Liver (tissue), 9 donors: Measurements from ENCODE around the gene LMBRD1. TPM values are rescaled to one million over a fixed set of nuclear protein-coding genes. Genes with fewer than 3 reads are reported as not detected.

ENCODE experiments used
- DNase-seq: peaks from one replicate; pipeline ENCODE4 v3.0.0-alpha.2; 2017; ENCODE audit warnings: low spot score
- H3K27ac ChIP-seq, 2 donors: one replicate each; pipeline ENCODE4 v1.7.0; 2013; ENCODE audit warnings: inconsistent platforms in 2 of 2, low read length in 2 of 2, control low read depth in 1 of 2, low read depth in 1 of 2, mild to moderate bottlenecking in 1 of 2
- H3K27me3 ChIP-seq, 4 donors: one replicate each; pipeline versions ENCODE4 v1.6.1 to v1.7.0; 2013; ENCODE audit warnings: low read length in 3 of 4, inconsistent platforms in 1 of 4, mild to moderate bottlenecking in 1 of 4, moderate library complexity in 1 of 4; ENCODE audit not compliant: control insufficient read depth in 4 of 4, insufficient read depth in 4 of 4
- H3K36me3 ChIP-seq, 4 donors: one replicate each; pipeline versions ENCODE4 v1.6.1 to v1.7.0; 2013; ENCODE audit warnings: low read length in 3 of 4, mild to moderate bottlenecking in 3 of 4, low read depth in 1 of 4, moderate library complexity in 1 of 4; ENCODE audit not compliant: control insufficient read depth in 4 of 4, insufficient read depth in 3 of 4
- H3K4me1 ChIP-seq, 4 donors: one replicate each; pipeline versions ENCODE4 v1.6.1 to v1.7.0; 2013; ENCODE audit warnings: low read length in 3 of 4, mild to moderate bottlenecking in 3 of 4, moderate library complexity in 1 of 4; ENCODE audit not compliant: control insufficient read depth in 4 of 4, insufficient read depth in 4 of 4
- H3K4me3 ChIP-seq, 3 donors: one replicate each; pipeline versions ENCODE4 v1.6.1 to v1.7.0; 2013; ENCODE audit warnings: low read length in 3 of 3, control low read depth in 1 of 3, low read depth in 1 of 3, mild to moderate bottlenecking in 1 of 3
- H3K9ac ChIP-seq, 2 donors: one replicate each; pipeline ENCODE4 v1.7.0; 2013; ENCODE audit warnings: low read length in 2 of 2, mild to moderate bottlenecking in 2 of 2, moderate library complexity in 2 of 2, control low read depth in 1 of 2, low read depth in 1 of 2
- H3K9me3 ChIP-seq, 4 donors: one replicate each; pipeline versions ENCODE4 v1.6.1 to v1.7.0; 2013; ENCODE audit warnings: low read length in 3 of 4; ENCODE audit not compliant: control insufficient read depth in 4 of 4
- CTCF ChIP-seq: fragments of 150-350 bp; IDR thresholded peaks from 2 replicates; pipeline ENCODE4 v1.5.1; 2017; ENCODE audit warnings: improper control_type of control experiment, low read depth, low read length; ENCODE audit not compliant: missing input control
- EGR1 ChIP-seq, 2 donors: IDR thresholded peaks; 2 replicates each; pipeline ENCODE4 v1.6.1; 2016 to 2018; ENCODE audit warnings: antibody characterized with exemption in 2 of 2, low read depth in 2 of 2
- FOXA1 ChIP-seq: IDR thresholded peaks from 2 replicates; pipeline ENCODE4 v1.6.1; 2016; ENCODE audit warnings: antibody characterized with exemption
- FOXA2 ChIP-seq: IDR thresholded peaks from 2 replicates; pipeline ENCODE4 v1.6.1; 2016; ENCODE audit warnings: antibody characterized with exemption
- GABPA ChIP-seq, 2 donors: IDR thresholded peaks in 1 of 2; conservative IDR thresholded peaks in 1 of 2; 2 replicates each; pipeline ENCODE4 v1.6.1; 2016; ENCODE audit warnings: antibody characterized with exemption in 2 of 2, mild to moderate bottlenecking in 1 of 2, moderate library complexity in 1 of 2
- HNF4A ChIP-seq, 2 donors: conservative IDR thresholded peaks; 2 replicates each; pipeline ENCODE4 v1.6.1; 2016; ENCODE audit warnings: antibody characterized with exemption in 2 of 2, mild to moderate bottlenecking in 2 of 2
- HNF4G ChIP-seq: IDR thresholded peaks from 2 replicates; pipeline ENCODE4 v1.6.1; 2016; ENCODE audit warnings: antibody characterized with exemption
- JUND ChIP-seq, 2 donors: IDR thresholded peaks; 2 replicates each; pipeline ENCODE4 v1.6.1; 2016; ENCODE audit warnings: antibody characterized with exemption in 2 of 2
- NR2F2 ChIP-seq: IDR thresholded peaks from 2 replicates; pipeline ENCODE4 v1.6.1; 2016; ENCODE audit warnings: antibody characterized with exemption
- RAD21 ChIP-seq, 2 donors: IDR thresholded peaks; 2 replicates each; pipeline ENCODE4 v1.6.1; 2016; ENCODE audit warnings: antibody characterized with exemption in 2 of 2, mild to moderate bottlenecking in 2 of 2
- RXRA ChIP-seq, 2 donors: IDR thresholded peaks; 2 replicates each; pipeline ENCODE4 v1.6.1; 2017 to 2018; ENCODE audit warnings: antibody characterized with exemption in 2 of 2, mild to moderate bottlenecking in 1 of 2
- SP1 ChIP-seq: IDR thresholded peaks from 2 replicates; pipeline ENCODE4 v1.6.1; 2018; ENCODE audit warnings: antibody characterized with exemption, mild to moderate bottlenecking
- TAF1 ChIP-seq: conservative IDR thresholded peaks from 2 replicates; pipeline ENCODE4 v1.6.1; 2016; ENCODE audit warnings: antibody characterized with exemption, mild to moderate bottlenecking
- YY1 ChIP-seq: IDR thresholded peaks from 2 replicates; pipeline ENCODE4 v1.6.1; 2016; ENCODE audit warnings: antibody characterized with exemption, mild to moderate bottlenecking
- whole genome bisulfite sequencing: extraction: QIAGEN DNeasy Blood & Tissue Kit; methylation state at CpG from one replicate; pipeline ENCODE4 v1.1.7; 2013; 5-methylcytosine and 5-hydroxymethylcytosine counted together
- polyA plus RNA-seq, 2 donors: library from polyadenylated mRNA; stranded (reverse) in 1 of 2; unstranded in 1 of 2; fragments of 200-250 nt in 1 of 2; fragments of >200 nt in 1 of 2; fragmentation: Nextera tagmentation in 1 of 2; extraction: Ambion mirVana in 1 of 2; gene quantifications; one replicate each; pipeline versions ENCODE4 v1.2.1 to v1.2.3, GENCODE V29; 2013 to 2015
- total RNA-seq, 2 donors: library from RNA; depleted of rRNA; stranded (reverse); fragments of >200 nt; gene quantifications; one replicate each; pipeline ENCODE4 v1.2.3, GENCODE V29; 2014
- TF ChIP-seq, protein P1 (sequence below): IDR thresholded peaks from 2 replicates; pipeline ENCODE4 v1.6.1; 2016; ENCODE audit warnings: antibody characterized with exemption
- TF ChIP-seq, protein P2 (sequence below): IDR thresholded peaks from 2 replicates; pipeline ENCODE4 v1.6.1; 2016; ENCODE audit warnings: antibody characterized with exemption, mild to moderate bottlenecking
- TF ChIP-seq, protein P3 (sequence below): IDR thresholded peaks from 2 replicates; pipeline ENCODE4 v1.6.1; 2016; ENCODE audit warnings: antibody characterized with exemption
- TF ChIP-seq, protein P4 (sequence below): IDR thresholded peaks from 2 replicates; pipeline ENCODE4 v1.6.1; 2016; ENCODE audit warnings: antibody characterized with exemption
- donor health status: healthy.
- donor health status: healthy.
- donor health status: healthy.
- donor health status: healthy.
- donor health status: healthy.

The LMBRD1 gene
- total and polyA plus RNA-seq, 4 donors: 33.2 to 54.5 (median 43.3) TPM

- DNase-seq: no peak
- H3K36me3 ChIP-seq: peaks cover 0 to 20% (median 12%) of the 10 kb centered on the region in 4 donors
- WGBS: 39% methylated on average over 2 of the region's 2 CpGs
Measured at GRCh38 chr6:69719602-69720193, 77.1 kb downstream of the LMBRD1 start.

More at GRCh38 chr6:69719602-69720193, 77.1 kb downstream of the LMBRD1 start:
- TF ChIP-seq JUND (IDR thresholded peaks at IDR 0.05) (no peak), HNF4A (conservative IDR thresholded peaks at IDR 0.05) (no peak), RXRA (IDR thresholded peaks at IDR 0.05) (no peak), FOXA1 (no peak), EGR1 (IDR thresholded peaks at IDR 0.05; ENCODE audit: low read depth in 2 of 2) (no peak), SP1 (no peak), FOXA2 (no peak), CTCF (peak; percentile 26), GABPA (IDR thresholded peaks at IDR 0.05 in 1 of 2, conservative IDR thresholded peaks at IDR 0.05 in 1 of 2) (peak in 1 of 2 donors; percentile 11), TAF1 (no peak), YY1 (no peak), HNF4G (no peak), NR2F2 (no peak), RAD21 (IDR thresholded peaks at IDR 0.05) (peak; percentile 62 to 70)
- TF ChIP-seq, protein P1, sequence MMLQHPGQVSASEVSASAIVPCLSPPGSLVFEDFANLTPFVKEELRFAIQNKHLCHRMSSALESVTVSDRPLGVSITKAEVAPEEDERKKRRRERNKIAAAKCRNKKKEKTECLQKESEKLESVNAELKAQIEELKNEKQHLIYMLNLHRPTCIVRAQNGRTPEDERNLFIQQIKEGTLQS: no peak
- TF ChIP-seq, protein P2, sequence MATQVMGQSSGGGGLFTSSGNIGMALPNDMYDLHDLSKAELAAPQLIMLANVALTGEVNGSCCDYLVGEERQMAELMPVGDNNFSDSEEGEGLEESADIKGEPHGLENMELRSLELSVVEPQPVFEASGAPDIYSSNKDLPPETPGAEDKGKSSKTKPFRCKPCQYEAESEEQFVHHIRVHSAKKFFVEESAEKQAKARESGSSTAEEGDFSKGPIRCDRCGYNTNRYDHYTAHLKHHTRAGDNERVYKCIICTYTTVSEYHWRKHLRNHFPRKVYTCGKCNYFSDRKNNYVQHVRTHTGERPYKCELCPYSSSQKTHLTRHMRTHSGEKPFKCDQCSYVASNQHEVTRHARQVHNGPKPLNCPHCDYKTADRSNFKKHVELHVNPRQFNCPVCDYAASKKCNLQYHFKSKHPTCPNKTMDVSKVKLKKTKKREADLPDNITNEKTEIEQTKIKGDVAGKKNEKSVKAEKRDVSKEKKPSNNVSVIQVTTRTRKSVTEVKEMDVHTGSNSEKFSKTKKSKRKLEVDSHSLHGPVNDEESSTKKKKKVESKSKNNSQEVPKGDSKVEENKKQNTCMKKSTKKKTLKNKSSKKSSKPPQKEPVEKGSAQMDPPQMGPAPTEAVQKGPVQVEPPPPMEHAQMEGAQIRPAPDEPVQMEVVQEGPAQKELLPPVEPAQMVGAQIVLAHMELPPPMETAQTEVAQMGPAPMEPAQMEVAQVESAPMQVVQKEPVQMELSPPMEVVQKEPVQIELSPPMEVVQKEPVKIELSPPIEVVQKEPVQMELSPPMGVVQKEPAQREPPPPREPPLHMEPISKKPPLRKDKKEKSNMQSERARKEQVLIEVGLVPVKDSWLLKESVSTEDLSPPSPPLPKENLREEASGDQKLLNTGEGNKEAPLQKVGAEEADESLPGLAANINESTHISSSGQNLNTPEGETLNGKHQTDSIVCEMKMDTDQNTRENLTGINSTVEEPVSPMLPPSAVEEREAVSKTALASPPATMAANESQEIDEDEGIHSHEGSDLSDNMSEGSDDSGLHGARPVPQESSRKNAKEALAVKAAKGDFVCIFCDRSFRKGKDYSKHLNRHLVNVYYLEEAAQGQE: no peak
- TF ChIP-seq, protein P3, sequence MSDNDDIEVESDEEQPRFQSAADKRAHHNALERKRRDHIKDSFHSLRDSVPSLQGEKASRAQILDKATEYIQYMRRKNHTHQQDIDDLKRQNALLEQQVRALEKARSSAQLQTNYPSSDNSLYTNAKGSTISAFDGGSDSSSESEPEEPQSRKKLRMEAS: no peak
- TF ChIP-seq, protein P4, sequence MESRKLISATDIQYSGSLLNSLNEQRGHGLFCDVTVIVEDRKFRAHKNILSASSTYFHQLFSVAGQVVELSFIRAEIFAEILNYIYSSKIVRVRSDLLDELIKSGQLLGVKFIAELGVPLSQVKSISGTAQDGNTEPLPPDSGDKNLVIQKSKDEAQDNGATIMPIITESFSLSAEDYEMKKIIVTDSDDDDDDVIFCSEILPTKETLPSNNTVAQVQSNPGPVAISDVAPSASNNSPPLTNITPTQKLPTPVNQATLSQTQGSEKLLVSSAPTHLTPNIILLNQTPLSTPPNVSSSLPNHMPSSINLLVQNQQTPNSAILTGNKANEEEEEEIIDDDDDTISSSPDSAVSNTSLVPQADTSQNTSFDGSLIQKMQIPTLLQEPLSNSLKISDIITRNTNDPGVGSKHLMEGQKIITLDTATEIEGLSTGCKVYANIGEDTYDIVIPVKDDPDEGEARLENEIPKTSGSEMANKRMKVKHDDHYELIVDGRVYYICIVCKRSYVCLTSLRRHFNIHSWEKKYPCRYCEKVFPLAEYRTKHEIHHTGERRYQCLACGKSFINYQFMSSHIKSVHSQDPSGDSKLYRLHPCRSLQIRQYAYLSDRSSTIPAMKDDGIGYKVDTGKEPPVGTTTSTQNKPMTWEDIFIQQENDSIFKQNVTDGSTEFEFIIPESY: no peak
- Histone ChIP-seq H3K4me3 (no peak overlapping the region), H3K9ac (no peak overlapping the region), H3K9me3 (no peaks in the 10 kb centered on the region), H3K27me3 (no peaks in the 10 kb centered on the region), H3K27ac (no peak overlapping the region), H3K4me1 (no peaks in the 10 kb centered on the region)
